Right lung (tissue), 5 donors: ENCODE data around the gene TSPAN7. TPM values are rescaled to one million over a fixed set of nuclear protein-coding genes. Genes with fewer than 3 reads are reported as not detected.

ENCODE experiments used
- DNase-seq, 2 donors: peaks; one replicate each; pipeline ENCODE4 v3.0.0-alpha.2; 2013
- polyA plus RNA-seq, 5 donors: library from polyadenylated mRNA; unstranded; fragments of 120-200 nt; gene quantifications; one replicate each; pipeline versions ENCODE4 v1.2.1 to v1.2.3, GENCODE V29; 2013; ENCODE audit warnings: inconsistent platforms in 1 of 5, low replicate concordance in 1 of 5; ENCODE audit not compliant: insufficient read length in 5 of 5, insufficient read depth in 1 of 5

The TSPAN7 gene
- polyA plus RNA-seq, 5 donors: 38.6 to 57.7 (median 49.9) TPM

- no peak for DNase-seq
Observed at GRCh38 chrX:38641197-38641596, 79.9 kb downstream of the TSPAN7 start.

GRCh38 chrX:38643903-38644302, 82.6 kb downstream of the TSPAN7 start:
- no peak for DNase-seq

- DNase-seq: no peak
Observed at GRCh38 chrX:38646129-38646528, 84.8 kb downstream of the TSPAN7 start.

- DNase-seq: no peak
Observed at GRCh38 chrX:38649221-38649620, 87.9 kb downstream of the TSPAN7 start.

- no peak for DNase-seq
Observed at GRCh38 chrX:38649674-38650647, 88.6 kb downstream of the TSPAN7 start.

GRCh38 chrX:38651625-38652601, 90.6 kb downstream of the TSPAN7 start:
- DNase-seq: no peak

GRCh38 chrX:38652934-38653442, 91.6 kb downstream of the TSPAN7 start:
- DNase-seq: no peak

GRCh38 chrX:38654302-38654701, 93.0 kb downstream of the TSPAN7 start:
- peak; percentile 8 to 21 for DNase-seq

- DNase-seq: no peak
Observed at GRCh38 chrX:38656350-38656915, 95.1 kb downstream of the TSPAN7 start.

- no peak for DNase-seq
Observed at GRCh38 chrX:38657562-38657961, 96.2 kb downstream of the TSPAN7 start.

- DNase-seq: no peak
Observed at GRCh38 chrX:38660395-38661102, 99.2 kb downstream of the TSPAN7 start.

- DNase-seq: no peak
Observed at GRCh38 chrX:38661103-38661441, 99.7 kb downstream of the TSPAN7 start.

- DNase-seq: no peak
Observed at GRCh38 chrX:38661561-38661960, 100.2 kb downstream of the TSPAN7 start.

GRCh38 chrX:38662640-38663039, 101.3 kb downstream of the TSPAN7 start:
- no peak for DNase-seq

- DNase-seq: peak; percentile 15 to 43
Observed at GRCh38 chrX:38664285-38664684, 102.9 kb downstream of the TSPAN7 start.

GRCh38 chrX:38666909-38667308, 105.6 kb downstream of the TSPAN7 start:
- DNase-seq: no peak

GRCh38 chrX:38668771-38669170, 107.4 kb downstream of the TSPAN7 start:
- DNase-seq: no peak

- DNase-seq: no peak
Observed at GRCh38 chrX:38669428-38669827, 108.1 kb downstream of the TSPAN7 start.

- DNase-seq: no peak
Observed at GRCh38 chrX:38672646-38673045, 111.3 kb downstream of the TSPAN7 start.

- no peak for DNase-seq
Observed at GRCh38 chrX:38675856-38676255, 114.5 kb downstream of the TSPAN7 start.

GRCh38 chrX:38678183-38678582, 116.8 kb downstream of the TSPAN7 start:
- no peak for DNase-seq
